T-cell (primary cell): ENCODE results near the gene PDGFRA. TPM values are rescaled to one million over a fixed set of nuclear protein-coding genes. Genes with fewer than 3 reads are reported as not detected.

Experiments used
- ATAC-seq, 4 experiments: fragments of 200-7000 bp in 3 of 4; fragments of 150-1000 bp in 1 of 4; cut with Tn5 transposase; replicated peaks in 1 of 4; 1 replicate in 3 of 4; 2 replicates in 1 of 4; pipeline ENCODE4 v1.10.0; 2021; ENCODE audit warnings: moderate library complexity in 3 of 4, mild to moderate bottlenecking in 2 of 4, moderate number of reproducible peaks in 1 of 4
- CTCF ChIA-PET, 2 donors: fragments of 300-600 bp; sonication (Branson Sonifier 250); formaldehyde crosslinking; loops; one replicate each; lab custom pipeline; 2022; ENCODE audit warnings: antibody characterized with exemption in 2 of 2; lab: Charles Lee
- POLR2A ChIA-PET, 2 donors: fragments of 300-600 bp; sonication (Branson Sonifier 250); formaldehyde crosslinking; loops; one replicate each; lab custom pipeline; 2022; ENCODE audit warnings: antibody characterized with exemption in 2 of 2; lab: Charles Lee
- DNase-seq, 35 experiments: peaks; one replicate each; pipeline versions ENCODE4 v3.0.0 to v3.0.0-alpha.2; 2013 to 2023
- H3K27ac ChIP-seq: one replicate; pipeline ENCODE4 v1.5.1; 2013; ENCODE audit warnings: low read length
- H3K27me3 ChIP-seq, 2 experiments: replicated peaks in 1 of 2; 1 replicate in 1 of 2; 2 replicates in 1 of 2; pipeline versions ENCODE4 v1.6.1 to v1.7.0; 2013; ENCODE audit warnings: low read length in 1 of 2, mixed read lengths in 1 of 2; ENCODE audit not compliant: control insufficient read depth in 2 of 2, insufficient read depth in 2 of 2; ENCODE audit errors: extremely low read depth in 1 of 2
- H3K36me3 ChIP-seq, 2 donors: 1 replicate in 1 of 2; 2 replicates in 1 of 2; pipeline versions ENCODE4 v1.6.1 to v1.7.0; 2013; ENCODE audit warnings: low read length in 1 of 2; ENCODE audit not compliant: control insufficient read depth in 2 of 2, insufficient read depth in 1 of 2; ENCODE audit errors: extremely low read depth in 1 of 2
- H3K4me1 ChIP-seq, 2 experiments: 1 replicate in 1 of 2; 2 replicates in 1 of 2; pipeline versions ENCODE4 v1.6.1 to v1.7.0; 2013; ENCODE audit warnings: low read length in 2 of 2, mixed read lengths in 1 of 2; ENCODE audit not compliant: insufficient read depth in 2 of 2, control insufficient read depth in 1 of 2; ENCODE audit errors: extremely low read depth in 1 of 2
- H3K4me3 ChIP-seq, 2 donors: 1 replicate in 1 of 2; 2 replicates in 1 of 2; pipeline versions ENCODE4 v1.5.1 to v1.7.0; 2013; ENCODE audit warnings: mild to moderate bottlenecking in 2 of 2, low read length in 1 of 2, moderate library complexity in 1 of 2; ENCODE audit not compliant: control insufficient read depth in 1 of 2; ENCODE audit errors: extremely low read depth in 1 of 2
- H3K9me3 ChIP-seq: 2 replicates; pipeline ENCODE4 v1.7.0; 2013
- H3K27ac Mint-ChIP-seq, 2 donors: one replicate each; pipeline ENCODE4 v1.8.0; 2020 to 2021; ENCODE audit warnings: mild to moderate bottlenecking in 2 of 2, mixed read lengths in 2 of 2
- H3K27me3 Mint-ChIP-seq, 2 donors: one replicate each; pipeline ENCODE4 v1.8.0; 2021 to 2022; ENCODE audit warnings: mixed read lengths in 2 of 2
- H3K36me3 Mint-ChIP-seq: one replicate; pipeline ENCODE4 v1.8.0; 2021; ENCODE audit warnings: mixed read lengths
- H3K4me1 Mint-ChIP-seq, 3 donors: one replicate each; pipeline ENCODE4 v1.8.0; 2020 to 2022; ENCODE audit warnings: mixed read lengths in 3 of 3, mild to moderate bottlenecking in 1 of 3
- H3K4me3 Mint-ChIP-seq, 3 donors: one replicate each; pipeline ENCODE4 v1.8.0; 2020 to 2022; ENCODE audit warnings: mild to moderate bottlenecking in 3 of 3, mixed read lengths in 3 of 3, moderate library complexity in 3 of 3
- H3K9me3 Mint-ChIP-seq, 3 donors: one replicate each; pipeline ENCODE4 v1.8.0; 2020 to 2022; ENCODE audit warnings: mixed read lengths in 3 of 3
- WGBS: methylation state at CpG from one replicate; pipeline ENCODE4 v1.1.5; 2013; ENCODE audit warnings: missing lambda C conversion rate; ENCODE audit not compliant: insufficient coverage; 5-methylcytosine and 5-hydroxymethylcytosine counted together
- total RNA-seq, 35 experiments: library from RNA in 6 of 35; stranded (reverse) in 6 of 35; fragments of 120-200 nt in 1 of 35; gene quantifications; one replicate each; pipeline versions ENCODE4 v1.2.1 to v1.2.4 and lab custom pipeline; 2013 to 2026

PDGFRA gene
- total RNA-seq, 5 donors from 2014 or later (not counting 1 experiment from before 2014, with no cell fraction given) = 0.29 to 0.39 (median 0.32) TPM; not detected in 2

DNA sequence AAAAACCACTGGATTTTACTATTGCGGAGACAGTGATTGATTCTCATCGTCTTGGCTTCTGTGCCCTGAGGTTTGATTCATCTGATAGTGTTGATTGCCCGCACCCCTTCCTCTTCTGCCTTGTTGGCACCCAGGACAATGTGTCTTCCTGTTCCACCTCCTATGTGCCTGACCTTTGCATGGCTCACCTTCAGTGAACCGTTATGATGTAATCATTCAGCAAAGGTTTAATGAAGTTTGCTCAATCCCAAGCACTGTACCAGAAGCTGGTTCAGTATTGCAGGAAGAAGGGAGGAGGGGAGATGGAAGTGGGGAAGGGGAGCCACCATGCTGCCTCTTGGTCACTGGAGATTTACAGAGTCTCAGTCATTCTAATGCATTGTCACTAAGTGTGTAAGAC, 36.3 kb downstream of the PDGFRA start:
- DNase-seq (no peak), ATAC-seq (no peak)
- Mint-ChIP-seq H3K9me3 (no peaks in the 10 kb centered on the region), H3K27ac (no peak overlapping the region), H3K36me3 (no peaks in the 10 kb centered on the region), H3K4me1 (no peaks in the 10 kb centered on the region), H3K27me3 (peaks cover 3 to 6% of the 10 kb centered on the region in 2 donors), H3K4me3 (no peak overlapping the region)
- ChIA-PET POLR2A (no interaction called here), CTCF (no interaction called here)
- H3K27me3 ChIP-seq = peaks cover 0 to 2% of the 10 kb centered on the region in 2 experiments
- H3K36me3 ChIP-seq = no peaks in the 10 kb centered on the region
- H3K27ac ChIP-seq = no peak overlapping the region
- H3K4me1 ChIP-seq = no peaks in the 10 kb centered on the region
- WGBS = 92% methylated on average over 2 of the region's 4 CpGs
- no peak overlapping the region for H3K4me3 ChIP-seq
- H3K9me3 ChIP-seq = no peaks in the 10 kb centered on the region

DNA sequence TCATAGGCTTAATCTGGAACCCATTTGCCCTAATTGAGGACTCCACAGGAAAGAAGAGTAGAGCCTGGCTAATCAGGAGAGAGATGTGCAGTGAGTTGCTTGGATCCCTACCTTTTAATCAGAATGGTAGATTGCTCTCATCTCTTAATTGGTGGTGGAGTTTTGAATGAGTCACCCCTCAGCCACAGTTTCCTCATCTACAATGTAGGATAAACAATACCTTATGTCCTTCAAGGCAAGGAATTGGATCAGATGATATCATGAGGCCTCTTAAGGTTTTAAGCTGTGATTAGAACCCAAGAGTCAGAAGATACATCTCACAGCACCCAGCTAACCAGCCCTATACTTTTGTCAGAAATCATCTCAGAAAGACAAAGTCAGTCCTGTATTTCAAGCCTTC, 39.1 kb downstream of the PDGFRA start:
- ChIA-PET CTCF (interaction anchor here in 1 of 2 donors (0.7 kb wide), 1 partner anchor 238 kb away, joined by 3 read pairs; no protein-coding TSS in a partner anchor), POLR2A (no interaction called here)
- DNase-seq (no peak), ATAC-seq (no peak)
- Mint-ChIP-seq H3K9me3 (no peaks in the 10 kb centered on the region), H3K36me3 (no peaks in the 10 kb centered on the region), H3K4me3 (no peak overlapping the region), H3K27ac (no peak overlapping the region), H3K4me1 (no peaks in the 10 kb centered on the region), H3K27me3 (peaks cover 12 to 13% of the 10 kb centered on the region in 2 donors)
- peaks cover 0 to 2% of the 10 kb centered on the region in 2 experiments for H3K27me3 ChIP-seq
- no peak overlapping the region for H3K4me3 ChIP-seq
- H3K27ac ChIP-seq = no peak overlapping the region
- H3K36me3 ChIP-seq = no peaks in the 10 kb centered on the region
- no peaks in the 10 kb centered on the region for H3K9me3 ChIP-seq
- H3K4me1 ChIP-seq = no peaks in the 10 kb centered on the region

DNA sequence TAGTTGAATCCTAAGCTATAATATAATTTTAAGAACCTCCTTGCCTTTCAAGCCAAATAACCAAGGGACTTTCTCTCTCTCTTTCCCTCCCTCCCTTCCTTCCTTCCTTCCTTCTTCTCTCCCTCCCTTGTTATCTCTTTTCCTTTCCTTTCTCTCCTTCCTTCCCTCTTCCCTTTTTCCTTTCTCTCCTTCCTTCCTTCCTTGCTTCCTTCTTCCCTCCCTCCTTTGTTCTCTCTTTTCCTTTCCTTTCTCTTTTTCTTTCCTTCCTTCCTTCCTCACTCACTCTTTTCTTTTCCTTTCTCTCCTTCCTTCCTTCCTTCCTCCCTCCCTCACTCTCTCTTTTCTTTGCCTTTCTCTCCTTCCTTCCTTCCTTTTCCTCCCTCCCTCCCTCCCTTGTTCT, 42.4 kb downstream of the PDGFRA start:
- Mint-ChIP-seq H3K36me3 (no peaks in the 10 kb centered on the region), H3K27ac (no peak overlapping the region), H3K27me3 (peaks cover 24 to 33% of the 10 kb centered on the region in 2 donors), H3K4me1 (no peaks in the 10 kb centered on the region), H3K9me3 (no peaks in the 10 kb centered on the region), H3K4me3 (no peak overlapping the region)
- Histone ChIP-seq H3K9me3 (no peaks in the 10 kb centered on the region), H3K27ac (no peak overlapping the region), H3K36me3 (no peaks in the 10 kb centered on the region), H3K4me3 (no peak overlapping the region), H3K4me1 (no peaks in the 10 kb centered on the region), H3K27me3 (peaks cover 0 to 6% of the 10 kb centered on the region in 2 experiments)
- no peak for DNase-seq
- ChIA-PET CTCF (no interaction called here), POLR2A (no interaction called here)
- ATAC-seq = no peak

DNA sequence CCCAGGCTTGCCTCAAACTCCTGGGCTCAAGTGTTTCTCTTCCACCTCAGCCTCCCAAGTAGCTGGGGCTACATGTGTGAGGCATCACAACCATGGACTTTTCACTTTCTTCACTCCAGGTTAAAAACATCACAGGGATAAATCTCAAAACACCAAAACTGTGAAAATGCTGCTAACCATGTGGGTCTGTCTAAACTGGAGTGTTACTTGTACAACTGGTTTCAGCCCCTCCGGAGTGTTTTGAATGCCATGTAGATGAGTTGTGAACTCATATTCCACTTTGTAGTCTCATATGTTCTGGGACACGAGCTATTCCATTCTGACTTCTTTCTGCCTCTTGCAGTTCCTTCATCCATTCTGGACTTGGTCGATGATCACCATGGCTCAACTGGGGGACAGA, 43.0 kb downstream of the PDGFRA start:
- Histone ChIP-seq H3K36me3 (no peaks in the 10 kb centered on the region), H3K4me3 (no peak overlapping the region), H3K27ac (no peak overlapping the region), H3K9me3 (no peaks in the 10 kb centered on the region), H3K27me3 (peaks cover 0 to 6% of the 10 kb centered on the region in 2 experiments), H3K4me1 (no peaks in the 10 kb centered on the region)
- H3K36me3 Mint-ChIP-seq = no peaks in the 10 kb centered on the region
- no peak overlapping the region for H3K27ac Mint-ChIP-seq
- H3K4me3 Mint-ChIP-seq = no peak overlapping the region
- ChIA-PET CTCF (no interaction called here), POLR2A (no interaction called here)
- no peaks in the 10 kb centered on the region for H3K9me3 Mint-ChIP-seq
- DNase-seq (no peak), ATAC-seq (no peak)
- H3K27me3 Mint-ChIP-seq = peaks cover 25 to 38% of the 10 kb centered on the region in 2 donors
- no peaks in the 10 kb centered on the region for H3K4me1 Mint-ChIP-seq
- WGBS = 100% methylated on average over 1 of the region's 3 CpGs

GRCh38 chr4:54274264-54274663, 45.2 kb downstream of the PDGFRA start:
- no peaks in the 10 kb centered on the region for H3K9me3 Mint-ChIP-seq
- POLR2A ChIA-PET = no interaction called here
- no peaks in the 10 kb centered on the region for H3K4me1 ChIP-seq
- no peak overlapping the region for H3K4me3 ChIP-seq
- H3K36me3 ChIP-seq = no peaks in the 10 kb centered on the region
- H3K36me3 Mint-ChIP-seq = no peaks in the 10 kb centered on the region
- H3K27ac ChIP-seq = no peak overlapping the region
- ATAC-seq (no peak), DNase-seq (no peak)
- peaks cover 30 to 45% of the 10 kb centered on the region in 2 donors for H3K27me3 Mint-ChIP-seq
- H3K9me3 ChIP-seq = no peaks in the 10 kb centered on the region
- no peak overlapping the region for H3K4me3 Mint-ChIP-seq
- CTCF ChIA-PET = interaction anchor here in 1 of 2 donors (0.6 kb wide), 1 partner anchor 9 kb away, joined by 3 read pairs; no protein-coding TSS in a partner anchor
- no peaks in the 10 kb centered on the region for H3K4me1 Mint-ChIP-seq
- H3K27me3 ChIP-seq = peaks cover 0 to 7% of the 10 kb centered on the region in 2 experiments
- no CpG with 5 or more reads among the region's 3 CpGs for WGBS
- H3K27ac Mint-ChIP-seq = no peak overlapping the region

DNA sequence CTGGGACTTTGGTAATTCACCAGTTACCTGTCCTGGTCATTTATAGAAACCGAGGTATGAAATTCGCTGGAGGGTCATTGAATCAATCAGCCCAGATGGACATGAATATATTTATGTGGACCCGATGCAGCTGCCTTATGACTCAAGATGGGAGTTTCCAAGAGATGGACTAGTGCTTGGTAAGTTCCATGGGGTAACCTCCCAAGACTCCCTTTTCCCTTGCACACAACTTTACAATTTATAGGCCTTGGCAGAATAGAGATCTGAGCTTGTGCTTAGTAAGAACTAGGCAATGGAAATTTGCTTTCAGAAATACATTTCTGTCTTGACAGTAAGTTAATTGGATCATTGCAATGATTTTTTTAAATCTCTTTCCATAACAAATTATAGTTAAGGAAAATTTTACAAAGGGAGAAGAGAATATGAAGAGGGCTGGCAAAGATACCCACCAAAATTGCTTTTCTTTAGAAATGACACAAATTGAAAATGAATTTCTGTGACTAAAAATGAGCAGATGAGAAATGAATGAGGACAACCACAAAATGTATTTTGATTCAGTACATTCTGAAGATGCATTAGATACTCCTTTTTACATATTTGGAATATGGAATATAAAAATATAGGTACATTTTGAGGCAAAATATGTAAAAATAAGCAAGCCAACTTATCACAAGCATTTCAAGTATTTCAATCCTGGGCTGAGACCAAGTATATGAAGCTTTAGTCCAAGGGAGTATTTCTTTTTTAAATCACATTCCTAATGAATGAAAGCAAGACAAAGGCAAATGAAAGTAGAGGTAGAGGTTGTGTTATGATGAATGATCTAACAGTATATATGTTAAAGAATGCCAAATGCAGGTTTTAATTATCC, 45.9 kb downstream of the PDGFRA start:
- ChIA-PET CTCF (no interaction called here), POLR2A (no interaction called here)
- H3K4me1 ChIP-seq = no peaks in the 10 kb centered on the region
- Mint-ChIP-seq H3K4me1 (no peaks in the 10 kb centered on the region), H3K36me3 (no peaks in the 10 kb centered on the region), H3K27ac (no peak overlapping the region), H3K9me3 (no peaks in the 10 kb centered on the region), H3K4me3 (no peak overlapping the region), H3K27me3 (peaks cover 30 to 47% of the 10 kb centered on the region in 2 donors)
- ATAC-seq (no peak), DNase-seq (no peak)
- no peaks in the 10 kb centered on the region for H3K9me3 ChIP-seq
- H3K4me3 ChIP-seq = no peak overlapping the region
- H3K27me3 ChIP-seq = peaks cover 0 to 7% of the 10 kb centered on the region in 2 experiments
- 100% methylated on average over 1 of the region's 3 CpGs for WGBS
- no peaks in the 10 kb centered on the region for H3K36me3 ChIP-seq
- no peak overlapping the region for H3K27ac ChIP-seq
